CD4-positive, alpha-beta T cell treated with Interleukin-17A for 4 hours (primary cell): Measurements from ENCODE around the gene KCNH1.

Experiments used
- DNase-seq: peaks from one replicate; pipeline ENCODE4 v3.0.0-alpha.2; 2020; ENCODE audit warnings: mixed read lengths

The KCNH1 gene

GRCh38 chr1:210797422-210797821 lies 336.5 kb downstream of the KCNH1 start:
- no peak for DNase-seq

GRCh38 chr1:210796421-210796820 lies 337.5 kb downstream of the KCNH1 start:
- DNase-seq = no peak

DNA sequence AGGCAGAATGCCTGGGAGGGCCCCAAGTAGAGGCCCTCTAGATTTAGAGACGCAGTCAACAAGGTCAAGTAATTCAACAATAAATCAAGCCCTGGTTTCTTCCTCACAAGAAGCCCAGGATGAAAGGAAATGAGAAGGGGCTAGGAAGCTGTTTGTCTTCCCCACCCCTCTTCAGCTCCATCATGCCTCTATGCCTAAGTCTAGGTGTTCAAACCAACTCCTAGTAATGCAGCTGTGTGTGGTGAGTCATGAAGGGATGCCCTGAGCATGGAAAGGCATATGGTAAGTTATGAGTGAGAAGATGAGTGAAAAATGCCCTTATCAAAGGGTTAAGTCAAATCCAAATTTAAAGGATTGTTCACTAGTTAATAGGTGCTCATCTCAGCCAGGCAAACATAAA lies 339.5 kb downstream of the KCNH1 start:
- DNase-seq = no peak

- DNase-seq = no peak
Observed at GRCh38 chr1:210792250-210793102, 341.5 kb downstream of the KCNH1 start.

GRCh38 chr1:210790196-210790595 lies 343.8 kb downstream of the KCNH1 start:
- no peak for DNase-seq

- no peak for DNase-seq
Observed at GRCh38 chr1:210787800-210788199, 346.1 kb downstream of the KCNH1 start.

GRCh38 chr1:210786546-210786945 lies 347.4 kb downstream of the KCNH1 start:
- DNase-seq = no peak

DNA sequence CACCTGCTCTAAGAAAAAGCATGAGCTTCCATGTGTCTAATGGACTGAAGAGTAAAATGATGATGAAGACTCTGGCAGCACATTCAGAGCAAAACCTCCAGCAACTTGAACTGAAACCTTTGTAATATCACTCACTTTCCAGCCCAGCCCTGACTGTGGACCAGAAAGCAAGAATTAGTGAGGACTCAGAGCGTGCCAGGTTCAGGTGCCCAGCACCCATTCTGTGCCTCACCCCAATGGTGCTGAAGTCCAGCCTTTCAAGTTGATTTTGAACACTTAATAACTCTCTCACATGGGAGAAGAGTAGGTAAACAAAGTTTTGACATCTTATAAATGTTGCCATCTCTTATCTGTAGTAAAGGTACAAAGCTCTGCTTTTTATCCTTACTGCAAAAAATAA lies 350.0 kb downstream of the KCNH1 start:
- DNase-seq = no peak

DNA sequence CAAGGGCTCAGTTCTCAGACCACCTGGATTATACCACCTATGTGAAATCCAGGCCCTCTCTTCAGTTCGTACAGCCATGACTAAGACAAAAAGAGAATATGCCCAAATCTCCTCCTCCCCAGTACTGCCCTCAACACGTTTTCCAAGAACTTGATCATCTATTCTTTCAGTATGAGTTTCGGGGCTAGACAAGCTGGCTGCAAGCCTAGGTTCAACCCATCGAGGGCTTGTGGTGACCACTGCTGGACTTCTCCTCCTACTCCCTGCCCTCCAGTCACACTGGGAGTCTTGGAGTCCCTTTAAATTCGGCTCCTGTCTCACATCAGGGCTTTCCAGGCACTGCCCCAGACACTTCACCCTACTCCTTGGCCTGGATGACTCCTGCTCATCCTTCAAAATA lies 352.3 kb downstream of the KCNH1 start:
- DNase-seq = no peak

DNA sequence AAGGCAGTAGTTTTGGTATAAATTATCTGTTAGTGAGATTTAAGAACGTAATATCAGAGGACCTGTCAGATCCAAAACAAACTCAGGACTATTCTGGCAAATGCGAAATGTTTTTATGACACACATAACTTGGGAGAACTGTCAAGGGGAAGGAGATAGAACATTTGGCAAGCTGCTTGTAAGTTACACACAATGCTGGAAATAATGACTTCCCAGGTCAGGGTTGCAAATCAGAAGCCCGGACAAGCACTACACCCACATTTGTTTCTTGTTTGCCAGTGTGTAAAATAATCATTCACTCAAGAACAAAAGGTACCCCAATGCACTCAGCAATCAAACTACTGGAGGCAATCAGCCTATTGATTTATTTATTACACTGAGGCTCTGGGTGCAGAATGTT lies 354.7 kb downstream of the KCNH1 start:
- DNase-seq = no peak

- no peak for DNase-seq
Observed at GRCh38 chr1:210777914-210778313, 356.0 kb downstream of the KCNH1 start.

DNA sequence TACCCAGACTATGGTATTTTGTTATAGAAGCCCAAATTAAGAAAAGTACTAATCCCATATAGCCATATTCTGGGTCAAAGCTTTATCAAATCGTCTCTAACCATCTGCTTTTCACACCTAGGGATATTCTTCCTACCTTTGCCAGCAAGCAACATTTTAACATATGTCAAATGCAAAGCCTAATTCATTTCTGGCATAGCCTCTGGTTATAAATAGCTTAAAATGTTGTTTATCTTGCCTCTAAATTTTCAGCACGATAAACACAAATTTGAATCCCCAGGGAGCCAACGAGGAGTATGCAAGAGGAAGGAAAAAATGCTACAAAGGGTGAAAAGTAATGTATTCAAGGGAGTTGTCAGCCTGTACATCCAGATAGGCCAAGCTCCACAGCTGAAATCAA lies 357.2 kb downstream of the KCNH1 start:
- DNase-seq = no peak

DNA sequence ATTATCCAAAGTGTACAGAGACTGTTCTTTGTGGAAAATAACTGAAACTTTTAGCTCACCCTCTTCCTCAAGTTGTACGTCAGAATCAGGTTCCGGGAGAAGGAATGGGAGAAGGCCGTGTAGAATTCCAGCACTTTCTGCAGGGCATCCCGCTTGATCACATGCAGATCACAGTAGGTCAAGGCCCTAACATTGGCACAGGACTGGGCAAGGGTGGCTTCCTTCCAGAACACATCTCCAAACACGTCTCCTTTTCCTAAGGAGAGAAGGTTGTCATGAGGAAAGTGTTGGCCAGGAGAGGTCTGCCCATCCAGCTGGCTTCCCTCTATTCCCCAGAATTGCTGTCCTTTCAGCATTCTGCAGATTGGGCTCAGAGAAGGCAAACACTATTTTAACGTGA lies 358.7 kb downstream of the KCNH1 start:
- DNase-seq = no peak

GRCh38 chr1:210773450-210773849 lies 360.5 kb downstream of the KCNH1 start:
- no peak for DNase-seq

GRCh38 chr1:210771131-210771530 lies 362.8 kb downstream of the KCNH1 start:
- no peak for DNase-seq

DNA sequence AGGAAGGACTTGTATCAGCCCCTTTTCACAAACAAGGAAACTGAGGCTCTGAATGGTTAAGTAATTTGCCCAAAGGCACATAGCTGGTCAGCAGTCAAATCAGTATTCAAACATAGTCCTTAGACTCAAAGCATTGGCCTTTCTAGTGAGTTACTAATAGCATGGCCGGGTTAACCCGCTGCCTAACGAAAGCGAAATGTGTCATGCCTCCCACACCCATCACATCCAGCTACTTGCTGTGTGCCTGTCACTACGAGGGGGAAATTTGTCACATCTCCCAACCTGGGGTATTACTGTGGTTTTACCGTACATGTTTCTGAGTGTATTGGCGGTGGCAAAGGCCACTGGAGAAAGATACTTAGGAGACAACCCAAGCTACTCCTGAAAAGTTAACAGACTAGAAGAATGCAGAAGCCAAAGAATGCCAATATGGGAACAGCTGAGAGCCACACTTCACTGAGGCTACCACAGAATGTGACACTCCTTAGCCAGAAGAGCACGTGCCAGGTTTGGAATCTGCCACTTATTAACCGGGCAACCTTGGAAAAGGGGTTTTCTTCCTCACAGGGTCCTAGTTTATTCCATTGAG lies 363.5 kb downstream of the KCNH1 start:
- DNase-seq = no peak

GRCh38 chr1:210769473-210769872 lies 364.5 kb downstream of the KCNH1 start:
- DNase-seq = no peak

DNA sequence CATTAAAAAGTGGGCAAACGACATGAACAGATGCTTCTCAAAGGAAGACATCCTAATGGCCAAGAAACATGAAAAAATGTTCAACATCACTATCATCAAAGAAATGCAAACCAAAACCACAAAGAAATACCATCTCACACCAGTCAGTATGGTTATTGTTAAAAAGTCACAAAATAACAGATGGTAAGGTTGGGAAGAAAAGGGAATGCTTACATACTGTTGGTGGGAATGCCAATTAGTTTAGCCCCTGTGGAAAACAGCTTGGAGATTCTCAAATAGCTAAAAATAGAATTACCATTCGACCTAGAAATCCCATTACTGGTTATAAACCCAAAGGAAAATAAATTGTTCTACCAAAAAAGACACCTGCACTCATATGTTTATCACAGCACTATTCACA lies 369.4 kb downstream of the KCNH1 start:
- no peak for DNase-seq

DNA sequence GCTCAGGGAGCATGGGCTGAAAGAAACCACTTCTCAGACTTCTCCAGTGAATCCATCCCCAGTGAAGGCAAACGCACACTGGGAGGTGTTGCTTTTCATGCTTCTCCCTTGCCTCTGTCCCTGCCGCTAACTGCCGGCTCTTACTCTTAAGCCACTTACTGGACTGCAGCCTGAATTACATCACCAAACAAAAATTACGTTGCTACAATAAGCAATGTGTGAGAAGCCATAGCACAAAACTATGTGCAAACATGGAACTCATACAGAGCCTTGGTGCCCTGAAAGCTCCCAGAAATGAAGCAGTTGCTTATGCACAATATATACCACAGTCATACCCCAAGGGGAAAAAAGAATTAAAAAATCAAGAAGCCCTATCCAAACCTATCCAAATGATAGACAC lies 375.2 kb downstream of the KCNH1 start:
- DNase-seq = no peak

DNA sequence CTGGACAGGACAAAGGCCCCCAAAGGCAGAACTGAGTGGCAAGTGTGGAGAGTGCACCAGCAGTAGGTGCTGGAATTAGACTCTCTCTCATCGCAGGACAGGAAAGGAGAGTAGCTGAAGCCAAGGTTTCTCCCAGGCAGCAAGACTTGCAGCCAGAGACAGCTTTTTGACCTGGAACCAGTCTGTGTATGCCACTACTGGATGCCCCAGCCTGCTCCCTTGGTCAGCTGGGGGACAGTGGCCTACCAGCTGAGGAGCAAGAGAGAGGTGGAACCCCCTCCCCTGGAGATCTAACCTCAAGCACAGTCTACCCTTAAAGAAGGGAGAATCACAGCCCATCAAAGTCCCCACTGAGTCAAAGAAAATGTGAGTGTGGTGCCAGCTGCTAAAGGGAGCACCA lies 375.7 kb downstream of the KCNH1 start:
- DNase-seq = no peak

DNA sequence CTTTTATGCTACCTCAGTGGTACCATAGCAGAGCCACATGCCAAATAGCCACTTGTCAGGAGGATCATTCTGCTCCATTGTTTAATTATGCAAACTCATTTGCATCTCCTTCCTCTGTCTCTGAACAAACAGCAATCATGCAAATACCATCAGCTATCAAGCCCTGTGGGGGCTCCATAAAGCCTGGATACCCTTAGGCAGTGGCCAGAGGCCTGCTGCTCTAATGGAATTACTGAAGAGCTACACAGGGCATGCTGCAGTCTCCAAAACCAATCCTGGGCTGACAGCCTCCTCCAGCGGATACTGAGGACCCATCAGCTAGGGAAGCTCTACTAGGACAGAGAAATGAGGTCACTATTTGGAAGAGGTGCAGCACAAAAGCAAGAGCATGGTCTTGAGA lies 376.3 kb downstream of the KCNH1 start:
- no peak for DNase-seq

GRCh38 chr1:210755991-210756659 lies 377.8 kb downstream of the KCNH1 start:
- no peak for DNase-seq

- no peak for DNase-seq
Observed at GRCh38 chr1:210754878-210755665, 378.9 kb downstream of the KCNH1 start.
